ENCODE data around the gene PHLDB3.

GRCh38 chr19:43502419-43502976, 2.0 kb downstream of the PHLDB3 start:
- TF ChIP-seq POLR2AphosphoS5 (IDR thresholded peaks at IDR 0.05; ENCODE audit: insufficient read depth, low read depth, low read length) (no peak), JUN (IDR thresholded peaks at IDR 0.05; ENCODE audit: borderline replicate concordance, insufficient read depth, insufficient read length, low read depth) (no peak), POLR2A (IDR thresholded peaks at IDR 0.05; ENCODE audit: low read depth, low read length) (no peak), CTCF (IDR thresholded peaks at IDR 0.05; ENCODE audit: extremely low read depth in 1 of 2, insufficient read depth in 1 of 2, low read depth in 1 of 2, low read length in 2 of 2) (no peak), EZH2 (IDR thresholded peaks at IDR 0.05; ENCODE audit: borderline replicate concordance, low read depth, low read length, severe bottlenecking) (no peak), MAX (IDR thresholded peaks at IDR 0.05; ENCODE audit: insufficient read depth, insufficient read length) (no peak), GATA2 (IDR thresholded peaks at IDR 0.05; ENCODE audit: insufficient read depth, insufficient read length, low read depth, low read length) (no peak)
